ENCODE measurements around the gene KLF16. TPM values are rescaled to one million over a fixed set of nuclear protein-coding genes. Genes with fewer than 3 reads are reported as not detected.

KLF16 gene
- total RNA-seq, 1 donor from 2014 or later, result 7.6 TPM

GRCh38 chr19:1839658-1840540 lies 23.5 kb downstream of the KLF16 start:
- no peaks in the 10 kb centered on the region for H3K27me3 ChIP-seq
- no peaks in the 10 kb centered on the region for H3K36me3 ChIP-seq
- intact Hi-C loops (cut with DNase I), result no loop called here
- TF ChIP-seq POLR2A (IDR thresholded peaks at IDR 0.05), result no peak
- TF ChIP-seq CTCF (IDR thresholded peaks at IDR 0.05), result no peak
- TF ChIP-seq POLR2AphosphoS5 (IDR thresholded peaks at IDR 0.05; ENCODE audit: insufficient read depth in 1 of 2, low read depth in 1 of 2), result no peak
- peaks cover 91% of the 10 kb centered on the region for H3K4me1 ChIP-seq
- H3K9me3 ChIP-seq, result no peaks in the 10 kb centered on the region
- DNase-seq (ENCODE audit: extremely low spot score in 2 of 2), result no peak
- H3K27ac ChIP-seq, result no peak overlapping the region
- no peak overlapping the region for H3K4me3 ChIP-seq

GRCh38 chr19:1837625-1838105 lies 25.7 kb downstream of the KLF16 start:
- Histone ChIP-seq H3K4me3 (no peak overlapping the region), H3K27ac (no peak overlapping the region), H3K36me3 (no peaks in the 10 kb centered on the region), H3K27me3 (no peaks in the 10 kb centered on the region), H3K4me1 (peaks cover 89% of the 10 kb centered on the region), H3K9me3 (no peaks in the 10 kb centered on the region)
- TF ChIP-seq CTCF (IDR thresholded peaks at IDR 0.05), result peak in 2 of 3 experiments; percentile 24 to 39
- TF ChIP-seq POLR2A (IDR thresholded peaks at IDR 0.05), result no peak
- intact Hi-C loops (cut with DNase I), result no loop called here
- DNase-seq (ENCODE audit: extremely low spot score in 2 of 2), result no peak

- no peak for TF ChIP-seq CTCF (IDR thresholded peaks at IDR 0.05)
- no peak for TF ChIP-seq POLR2AphosphoS5 (IDR thresholded peaks at IDR 0.05; ENCODE audit: insufficient read depth in 1 of 2, low read depth in 1 of 2)
- no peak for TF ChIP-seq POLR2A (IDR thresholded peaks at IDR 0.05)
- Histone ChIP-seq H3K27ac (no peak overlapping the region), H3K9me3 (no peaks in the 10 kb centered on the region), H3K4me1 (peaks cover 85% of the 10 kb centered on the region), H3K4me3 (no peak overlapping the region), H3K27me3 (no peaks in the 10 kb centered on the region), H3K36me3 (no peaks in the 10 kb centered on the region)
- DNase-seq (ENCODE audit: extremely low spot score in 2 of 2), result no peak
- intact Hi-C loops (cut with DNase I), result no loop called here
Observed at GRCh38 chr19:1837222-1837565, 26.2 kb downstream of the KLF16 start.

- TF ChIP-seq POLR2AphosphoS5 (IDR thresholded peaks at IDR 0.05; ENCODE audit: insufficient read depth in 1 of 2, low read depth in 1 of 2), result no peak
- TF ChIP-seq POLR2A (IDR thresholded peaks at IDR 0.05), result no peak
- no peak for TF ChIP-seq CTCF (IDR thresholded peaks at IDR 0.05)
- no peaks in the 10 kb centered on the region for H3K36me3 ChIP-seq
- H3K4me1 ChIP-seq, result peaks cover 79% of the 10 kb centered on the region
- DNase-seq (ENCODE audit: extremely low spot score in 2 of 2), result no peak
- no peaks in the 10 kb centered on the region for H3K27me3 ChIP-seq
- H3K27ac ChIP-seq, result no peak overlapping the region
- no peaks in the 10 kb centered on the region for H3K9me3 ChIP-seq
- no peak overlapping the region for H3K4me3 ChIP-seq
- intact Hi-C loops (cut with DNase I), result no loop called here
Observed at GRCh38 chr19:1836458-1837221, 26.7 kb downstream of the KLF16 start.
